Osteocyte (in vitro differentiated cells): ENCODE results near the gene DHX35. TPM values are rescaled to one million over a fixed set of nuclear protein-coding genes. Genes with fewer than 3 reads are reported as not detected.

ENCODE experiments used
- DNase-seq: peaks from one replicate; pipeline ENCODE4 v3.0.0; 2021; ENCODE audit warnings: mixed read lengths; ENCODE audit not compliant: unreplicated experiment; ENCODE audit errors: extremely low spot score
- H3K27ac Mint-ChIP-seq: one replicate; pipeline ENCODE4 v1.8.0; 2021; ENCODE audit warnings: mild to moderate bottlenecking, mixed read lengths; ENCODE audit not compliant: unreplicated experiment
- H3K27me3 Mint-ChIP-seq: one replicate; pipeline ENCODE4 v1.8.0; 2021; ENCODE audit warnings: mixed read lengths; ENCODE audit not compliant: unreplicated experiment
- H3K36me3 Mint-ChIP-seq: one replicate; pipeline ENCODE4 v1.8.0; 2021; ENCODE audit warnings: mixed read lengths; ENCODE audit not compliant: unreplicated experiment
- H3K4me1 Mint-ChIP-seq: one replicate; pipeline ENCODE4 v1.8.0; 2021; ENCODE audit warnings: mixed read lengths; ENCODE audit not compliant: unreplicated experiment
- H3K4me3 Mint-ChIP-seq: one replicate; pipeline ENCODE4 v1.8.0; 2021; ENCODE audit warnings: mild to moderate bottlenecking, moderate library complexity, mixed read lengths; ENCODE audit not compliant: unreplicated experiment
- H3K9me3 Mint-ChIP-seq: one replicate; pipeline ENCODE4 v1.8.0; 2021; ENCODE audit warnings: mixed read lengths; ENCODE audit not compliant: unreplicated experiment
- total RNA-seq: library from RNA; stranded (reverse); gene quantifications from 2 replicates; pipeline ENCODE4 v1.2.1, GENCODE V29; 2021
- TF ChIP-seq, protein P1 (sequence below): fragments of 200-600 bp; sonication (generic); IDR thresholded peaks from 2 replicates; pipeline ENCODE4 v1.5.0; 2021; ENCODE audit warnings: antibody characterized with exemption, mild to moderate bottlenecking, moderate library complexity

The DHX35 gene
- total RNA-seq, 1 donor from 2014 or later, result 10.1 TPM

DNA sequence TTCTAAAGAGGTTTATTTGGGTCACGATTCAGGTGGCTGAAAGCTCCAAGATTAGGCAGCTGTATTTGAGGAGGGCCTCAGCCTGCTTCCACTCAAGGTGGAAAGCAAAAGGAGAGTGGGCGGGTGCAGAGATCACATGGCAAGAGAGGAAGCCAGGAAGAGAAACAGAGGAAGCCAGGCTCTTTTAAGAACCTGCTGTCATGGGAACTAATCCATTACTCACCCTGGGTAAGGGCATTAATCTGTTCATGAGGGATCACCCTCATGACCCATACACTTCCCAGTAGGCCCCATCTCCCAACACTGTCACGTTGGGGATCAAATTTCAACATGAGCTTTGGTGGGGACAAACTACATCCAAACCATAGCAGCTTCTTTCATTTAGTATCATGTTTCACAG lies 53.9 kb downstream of the DHX35 start:
- H3K9me3 Mint-ChIP-seq, result peaks cover 4% of the 10 kb centered on the region
- H3K4me1 Mint-ChIP-seq, result no peaks in the 10 kb centered on the region
- peaks cover 50% of the 10 kb centered on the region for H3K36me3 Mint-ChIP-seq
- no peak for DNase-seq
- no peak overlapping the region for H3K4me3 Mint-ChIP-seq
- no peaks in the 10 kb centered on the region for H3K27me3 Mint-ChIP-seq
- TF ChIP-seq, protein P1, sequence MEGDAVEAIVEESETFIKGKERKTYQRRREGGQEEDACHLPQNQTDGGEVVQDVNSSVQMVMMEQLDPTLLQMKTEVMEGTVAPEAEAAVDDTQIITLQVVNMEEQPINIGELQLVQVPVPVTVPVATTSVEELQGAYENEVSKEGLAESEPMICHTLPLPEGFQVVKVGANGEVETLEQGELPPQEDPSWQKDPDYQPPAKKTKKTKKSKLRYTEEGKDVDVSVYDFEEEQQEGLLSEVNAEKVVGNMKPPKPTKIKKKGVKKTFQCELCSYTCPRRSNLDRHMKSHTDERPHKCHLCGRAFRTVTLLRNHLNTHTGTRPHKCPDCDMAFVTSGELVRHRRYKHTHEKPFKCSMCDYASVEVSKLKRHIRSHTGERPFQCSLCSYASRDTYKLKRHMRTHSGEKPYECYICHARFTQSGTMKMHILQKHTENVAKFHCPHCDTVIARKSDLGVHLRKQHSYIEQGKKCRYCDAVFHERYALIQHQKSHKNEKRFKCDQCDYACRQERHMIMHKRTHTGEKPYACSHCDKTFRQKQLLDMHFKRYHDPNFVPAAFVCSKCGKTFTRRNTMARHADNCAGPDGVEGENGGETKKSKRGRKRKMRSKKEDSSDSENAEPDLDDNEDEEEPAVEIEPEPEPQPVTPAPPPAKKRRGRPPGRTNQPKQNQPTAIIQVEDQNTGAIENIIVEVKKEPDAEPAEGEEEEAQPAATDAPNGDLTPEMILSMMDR, result no peak
- H3K27ac Mint-ChIP-seq, result no peak overlapping the region

DNA sequence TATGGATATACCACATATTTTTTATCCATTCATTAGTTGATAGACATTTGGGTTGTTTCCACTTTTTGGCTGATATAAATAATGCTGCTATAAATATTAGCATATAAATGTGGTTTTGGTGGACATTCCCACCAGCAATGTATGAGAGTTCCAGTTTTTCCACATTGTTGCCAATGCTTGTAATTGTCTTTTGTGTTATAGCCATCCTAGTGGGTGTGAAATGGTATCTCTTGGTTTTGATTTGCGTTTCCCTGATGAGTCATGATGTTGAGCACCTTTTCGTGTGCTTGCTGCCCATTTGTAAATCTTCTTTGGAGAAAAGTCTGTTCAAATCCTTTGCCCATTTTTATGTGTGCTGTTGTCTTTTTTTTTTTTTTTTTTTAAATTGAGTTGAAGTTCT lies 54.4 kb downstream of the DHX35 start:
- DNase-seq, result no peak
- peaks cover 49% of the 10 kb centered on the region for H3K36me3 Mint-ChIP-seq
- no peak overlapping the region for H3K27ac Mint-ChIP-seq
- no peaks in the 10 kb centered on the region for H3K4me1 Mint-ChIP-seq
- no peak overlapping the region for H3K4me3 Mint-ChIP-seq
- H3K27me3 Mint-ChIP-seq, result no peaks in the 10 kb centered on the region
- TF ChIP-seq, protein P1, result no peak
- peaks cover 4% of the 10 kb centered on the region for H3K9me3 Mint-ChIP-seq

DNA sequence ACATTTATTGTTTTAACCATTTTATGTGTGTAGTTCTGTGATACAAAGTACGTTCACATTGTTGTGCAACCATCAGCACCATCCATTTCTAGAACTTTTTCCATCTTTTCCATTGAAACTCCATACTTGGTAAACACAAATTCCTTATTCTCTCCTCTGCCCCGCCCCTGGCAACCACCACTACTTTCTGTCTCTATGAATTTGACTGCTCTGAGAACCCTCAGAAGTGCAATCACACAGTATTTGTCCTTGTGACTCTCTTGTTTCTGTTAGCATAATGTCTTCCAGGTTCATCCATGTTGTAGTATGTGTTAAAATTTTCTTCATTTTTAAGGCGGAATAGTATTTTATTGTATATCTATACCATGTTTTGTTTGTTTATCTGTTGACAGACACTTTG lies 56.9 kb downstream of the DHX35 start:
- TF ChIP-seq, protein P1, result no peak
- H3K27ac Mint-ChIP-seq, result no peak overlapping the region
- no peaks in the 10 kb centered on the region for H3K27me3 Mint-ChIP-seq
- H3K4me1 Mint-ChIP-seq, result no peaks in the 10 kb centered on the region
- peaks cover 56% of the 10 kb centered on the region for H3K36me3 Mint-ChIP-seq
- H3K4me3 Mint-ChIP-seq, result no peak overlapping the region
- H3K9me3 Mint-ChIP-seq, result peaks cover 4% of the 10 kb centered on the region
- no peak for DNase-seq

DNA sequence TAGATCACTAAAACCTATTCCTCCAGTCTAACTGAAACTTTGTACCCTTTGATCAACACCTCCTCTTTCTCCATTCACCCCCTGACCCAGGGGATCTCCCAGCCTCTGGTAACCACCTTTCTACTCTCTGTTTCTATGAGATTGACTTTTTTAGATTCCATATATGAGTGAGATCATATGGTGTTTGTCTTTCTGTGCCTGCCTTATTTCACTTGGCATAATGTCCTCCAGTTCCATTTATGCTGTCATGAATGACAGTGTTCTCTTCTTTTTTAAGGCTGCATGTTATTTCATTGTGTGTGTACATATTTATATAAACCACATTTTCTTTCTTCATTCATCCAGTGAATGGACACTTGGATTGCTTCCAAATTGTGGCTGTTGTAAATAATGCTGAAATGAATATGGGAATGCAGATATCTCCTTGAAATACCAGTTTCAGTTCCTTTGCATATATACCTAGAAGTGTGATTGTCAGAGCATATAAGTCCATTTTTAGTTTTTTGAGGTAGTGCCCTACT lies 57.7 kb downstream of the DHX35 start:
- DNase-seq, result no peak
- H3K9me3 Mint-ChIP-seq, result peaks cover 4% of the 10 kb centered on the region
- TF ChIP-seq, protein P1, result no peak
- H3K27ac Mint-ChIP-seq, result no peak overlapping the region
- no peak overlapping the region for H3K4me3 Mint-ChIP-seq
- H3K4me1 Mint-ChIP-seq, result no peaks in the 10 kb centered on the region
- H3K27me3 Mint-ChIP-seq, result no peaks in the 10 kb centered on the region
- H3K36me3 Mint-ChIP-seq, result peaks cover 58% of the 10 kb centered on the region

DNA sequence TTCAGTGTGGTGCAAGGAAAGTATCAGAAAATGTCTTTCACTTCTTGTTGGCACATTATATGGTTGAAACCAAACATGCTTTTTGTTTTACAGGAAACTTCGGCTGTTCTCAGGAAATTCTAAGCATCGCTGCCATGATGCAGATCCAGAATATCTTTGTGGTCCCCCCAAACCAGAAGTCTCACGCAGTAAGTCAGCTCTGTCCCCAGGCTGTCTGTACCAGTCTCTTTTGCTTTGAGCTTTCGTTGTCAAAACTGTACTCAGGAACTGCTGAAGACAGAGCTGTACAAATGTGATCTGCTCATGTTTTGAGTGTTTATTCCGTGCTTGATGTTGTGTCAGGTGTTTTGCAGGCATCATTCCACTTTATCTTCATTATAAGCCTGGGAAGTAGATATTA lies 59.6 kb downstream of the DHX35 start:
- H3K4me3 Mint-ChIP-seq, result no peak overlapping the region
- H3K27ac Mint-ChIP-seq, result no peak overlapping the region
- H3K36me3 Mint-ChIP-seq, result peaks cover 53% of the 10 kb centered on the region
- no peak for DNase-seq
- TF ChIP-seq, protein P1, result no peak
- no peaks in the 10 kb centered on the region for H3K27me3 Mint-ChIP-seq
- no peaks in the 10 kb centered on the region for H3K4me1 Mint-ChIP-seq
- H3K9me3 Mint-ChIP-seq, result no peaks in the 10 kb centered on the region
